HepG2 (cell line): ENCODE data around the gene CIAO3. TPM values are rescaled to one million over a fixed set of nuclear protein-coding genes. Genes with fewer than 3 reads are reported as not detected.

Experiments used
- GABPA ChIP-seq, 2 experiments: IDR thresholded peaks; 2 replicates each; pipeline ENCODE4 v1.6.1; 2011 to 2016; ENCODE audit warnings: low read depth in 2 of 2, low read length in 1 of 2, missing biosample characterization in 1 of 2, missing genetic modification characterization in 1 of 2
- MAFK ChIP-seq, 2 experiments: IDR thresholded peaks in 1 of 2; conservative IDR thresholded peaks in 1 of 2; 2 replicates each; pipeline ENCODE4 v1.6.1; 2011; ENCODE audit warnings: improper control_type of control experiment in 2 of 2, low read length in 2 of 2
- TOPORS ChIP-seq: sonication (generic); formaldehyde crosslinking; IDR thresholded peaks from 2 replicates; pipeline ENCODE4 v1.8.0; 2023; ENCODE audit warnings: mild to moderate bottlenecking, missing genetic modification reagents
- ZNF225 ChIP-seq: sonication (generic); formaldehyde crosslinking; IDR thresholded peaks from 2 replicates; pipeline ENCODE4 v1.4.0; 2020; ENCODE audit warnings: mild to moderate bottlenecking, missing genetic modification reagents
- ZNF367 ChIP-seq: sonication (generic); formaldehyde crosslinking; IDR thresholded peaks from 2 replicates; pipeline ENCODE4 v1.4.0; 2020; ENCODE audit warnings: missing genetic modification reagents, borderline replicate concordance
- polyA plus RNA-seq, 8 experiments: library from polyadenylated mRNA; depleted of rRNA in 3 of 8; stranded (reverse) in 7 of 8; unstranded in 1 of 8; fragments of >200 nt; fragmentation: Illumina TruSeq in 4 of 8; extraction: Trizol in 4 of 8; gene quantifications; 2 replicates each; pipeline versions ENCODE4 v1.2.1 to v1.2.3, GENCODE V29; 2011 to 2016; ENCODE audit warnings: low read depth in 4 of 8, missing spikeins in 1 of 8, mixed read lengths in 1 of 8; ENCODE audit not compliant: insufficient read depth in 1 of 8
- total RNA-seq, 5 experiments: library from RNA; depleted of rRNA; stranded (reverse); fragments of >200 nt; fragmentation: Illumina TruSeq; extraction: Trizol; gene quantifications; 2 replicates each; pipeline ENCODE4 v1.2.3, GENCODE V29; 2016; ENCODE audit warnings: low read depth in 1 of 5
- TF ChIP-seq, protein P1 (sequence below): sonication (generic); formaldehyde crosslinking; conservative IDR thresholded peaks from 2 replicates; pipeline ENCODE4 v1.4.0; 2020; ENCODE audit warnings: mild to moderate bottlenecking, missing genetic modification reagents, moderate library complexity
- TF ChIP-seq, protein P2 (sequence below): sonication (generic); formaldehyde crosslinking; IDR thresholded peaks from 2 replicates; pipeline ENCODE4 v1.5.1; 2020; ENCODE audit warnings: mild to moderate bottlenecking, missing genetic modification reagents, borderline replicate concordance

CIAO3 gene
- total and polyA plus RNA-seq, 2 of the 13 experiments (the other 11 are each of a cell fraction or from before 2014, with no cell fraction given) = 21.7 to 25.0 TPM

- TF ChIP-seq ZNF367 (CRISPR knock-in tag) (no peak), MAFK (conservative IDR thresholded peaks at IDR 0.05 in 1 of 2, IDR thresholded peaks at IDR 0.05 in 1 of 2; ENCODE audit: low read length in 2 of 2) (0 out of 4 replicates have a peak, but pooled peaks of 1 of the 2 experiments have one; percentile 7), ZNF225 (CRISPR knock-in tag) (no peak), TOPORS (CRISPR knock-in tag) (no peak), GABPA (IDR thresholded peaks at IDR 0.05; ENCODE audit: low read depth, low read length) (no peak), GABPA (CRISPR knock-in tag; IDR thresholded peaks at IDR 0.05; ENCODE audit: low read depth) (peak; percentile 34; the same call in 1 of the 2 replicates)
- TF ChIP-seq, protein P1, sequence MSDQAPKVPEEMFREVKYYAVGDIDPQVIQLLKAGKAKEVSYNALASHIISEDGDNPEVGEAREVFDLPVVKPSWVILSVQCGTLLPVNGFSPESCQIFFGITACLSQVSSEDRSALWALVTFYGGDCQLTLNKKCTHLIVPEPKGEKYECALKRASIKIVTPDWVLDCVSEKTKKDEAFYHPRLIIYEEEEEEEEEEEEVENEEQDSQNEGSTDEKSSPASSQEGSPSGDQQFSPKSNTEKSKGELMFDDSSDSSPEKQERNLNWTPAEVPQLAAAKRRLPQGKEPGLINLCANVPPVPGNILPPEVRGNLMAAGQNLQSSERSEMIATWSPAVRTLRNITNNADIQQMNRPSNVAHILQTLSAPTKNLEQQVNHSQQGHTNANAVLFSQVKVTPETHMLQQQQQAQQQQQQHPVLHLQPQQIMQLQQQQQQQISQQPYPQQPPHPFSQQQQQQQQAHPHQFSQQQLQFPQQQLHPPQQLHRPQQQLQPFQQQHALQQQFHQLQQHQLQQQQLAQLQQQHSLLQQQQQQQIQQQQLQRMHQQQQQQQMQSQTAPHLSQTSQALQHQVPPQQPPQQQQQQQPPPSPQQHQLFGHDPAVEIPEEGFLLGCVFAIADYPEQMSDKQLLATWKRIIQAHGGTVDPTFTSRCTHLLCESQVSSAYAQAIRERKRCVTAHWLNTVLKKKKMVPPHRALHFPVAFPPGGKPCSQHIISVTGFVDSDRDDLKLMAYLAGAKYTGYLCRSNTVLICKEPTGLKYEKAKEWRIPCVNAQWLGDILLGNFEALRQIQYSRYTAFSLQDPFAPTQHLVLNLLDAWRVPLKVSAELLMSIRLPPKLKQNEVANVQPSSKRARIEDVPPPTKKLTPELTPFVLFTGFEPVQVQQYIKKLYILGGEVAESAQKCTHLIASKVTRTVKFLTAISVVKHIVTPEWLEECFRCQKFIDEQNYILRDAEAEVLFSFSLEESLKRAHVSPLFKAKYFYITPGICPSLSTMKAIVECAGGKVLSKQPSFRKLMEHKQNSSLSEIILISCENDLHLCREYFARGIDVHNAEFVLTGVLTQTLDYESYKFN = no peak
- TF ChIP-seq, protein P2, sequence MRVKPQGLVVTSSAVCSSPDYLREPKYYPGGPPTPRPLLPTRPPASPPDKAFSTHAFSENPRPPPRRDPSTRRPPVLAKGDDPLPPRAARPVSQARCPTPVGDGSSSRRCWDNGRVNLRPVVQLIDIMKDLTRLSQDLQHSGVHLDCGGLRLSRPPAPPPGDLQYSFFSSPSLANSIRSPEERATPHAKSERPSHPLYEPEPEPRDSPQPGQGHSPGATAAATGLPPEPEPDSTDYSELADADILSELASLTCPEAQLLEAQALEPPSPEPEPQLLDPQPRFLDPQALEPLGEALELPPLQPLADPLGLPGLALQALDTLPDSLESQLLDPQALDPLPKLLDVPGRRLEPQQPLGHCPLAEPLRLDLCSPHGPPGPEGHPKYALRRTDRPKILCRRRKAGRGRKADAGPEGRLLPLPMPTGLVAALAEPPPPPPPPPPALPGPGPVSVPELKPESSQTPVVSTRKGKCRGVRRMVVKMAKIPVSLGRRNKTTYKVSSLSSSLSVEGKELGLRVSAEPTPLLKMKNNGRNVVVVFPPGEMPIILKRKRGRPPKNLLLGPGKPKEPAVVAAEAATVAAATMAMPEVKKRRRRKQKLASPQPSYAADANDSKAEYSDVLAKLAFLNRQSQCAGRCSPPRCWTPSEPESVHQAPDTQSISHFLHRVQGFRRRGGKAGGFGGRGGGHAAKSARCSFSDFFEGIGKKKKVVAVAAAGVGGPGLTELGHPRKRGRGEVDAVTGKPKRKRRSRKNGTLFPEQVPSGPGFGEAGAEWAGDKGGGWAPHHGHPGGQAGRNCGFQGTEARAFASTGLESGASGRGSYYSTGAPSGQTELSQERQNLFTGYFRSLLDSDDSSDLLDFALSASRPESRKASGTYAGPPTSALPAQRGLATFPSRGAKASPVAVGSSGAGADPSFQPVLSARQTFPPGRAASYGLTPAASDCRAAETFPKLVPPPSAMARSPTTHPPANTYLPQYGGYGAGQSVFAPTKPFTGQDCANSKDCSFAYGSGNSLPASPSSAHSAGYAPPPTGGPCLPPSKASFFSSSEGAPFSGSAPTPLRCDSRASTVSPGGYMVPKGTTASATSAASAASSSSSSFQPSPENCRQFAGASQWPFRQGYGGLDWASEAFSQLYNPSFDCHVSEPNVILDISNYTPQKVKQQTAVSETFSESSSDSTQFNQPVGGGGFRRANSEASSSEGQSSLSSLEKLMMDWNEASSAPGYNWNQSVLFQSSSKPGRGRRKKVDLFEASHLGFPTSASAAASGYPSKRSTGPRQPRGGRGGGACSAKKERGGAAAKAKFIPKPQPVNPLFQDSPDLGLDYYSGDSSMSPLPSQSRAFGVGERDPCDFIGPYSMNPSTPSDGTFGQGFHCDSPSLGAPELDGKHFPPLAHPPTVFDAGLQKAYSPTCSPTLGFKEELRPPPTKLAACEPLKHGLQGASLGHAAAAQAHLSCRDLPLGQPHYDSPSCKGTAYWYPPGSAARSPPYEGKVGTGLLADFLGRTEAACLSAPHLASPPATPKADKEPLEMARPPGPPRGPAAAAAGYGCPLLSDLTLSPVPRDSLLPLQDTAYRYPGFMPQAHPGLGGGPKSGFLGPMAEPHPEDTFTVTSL (CRISPR knock-in tag) = no peak
Observed at GRCh38 chr16:714079-714478, 26.7 kb downstream of the CIAO3 start (continued).
